OCI-LY7 (cell line): ENCODE results near the gene KLHL41. TPM values are rescaled to one million over a fixed set of nuclear protein-coding genes. Genes with fewer than 3 reads are reported as not detected.
"Not testable (repeated sequence)": the region's sequence is repeated elsewhere in the genome, so short reads cannot be mapped to it uniquely, and the experiment has no call there.

Experiments
- BruUV-seq: library from RNA; stranded (reverse); fragments of 400-500 nt; replicated peaks from 2 replicates; lab custom pipeline; 2021; lab: Mats Ljungman, UMichigan
- CTCF ChIA-PET: fragments of 300-600 bp; sonication (Branson Sonifier 250); formaldehyde crosslinking; loops from one replicate; lab custom pipeline; 2022; ENCODE audit warnings: antibody characterized with exemption; ENCODE audit not compliant: unreplicated experiment; lab: Charles Lee
- POLR2A ChIA-PET: fragments of 300-600 bp; sonication (Branson Sonifier 250); formaldehyde crosslinking; loops from one replicate; lab custom pipeline; 2022; ENCODE audit warnings: antibody characterized with exemption; lab: Charles Lee
- DNase-seq: peaks from one replicate; pipeline ENCODE4 v3.0.0-alpha.2; 2015; ENCODE audit warnings: low spot score
- H2AFZ ChIP-seq: fragments of 200-600 bp; sonication (generic), shearing (Covaris generic); 2 replicates; pipeline ENCODE4 v1.6.1; 2014; ENCODE audit warnings: mild to moderate bottlenecking, antibody characterized with exemption, low read length, moderate library complexity
- H3K27ac ChIP-seq: fragments of 200-600 bp; sonication (generic); 2 replicates; pipeline ENCODE4 v1.5.1; 2014; ENCODE audit warnings: mixed run types, low read depth, mild to moderate bottlenecking, moderate library complexity, low read length, inconsistent platforms; ENCODE audit not compliant: poor library complexity, severe bottlenecking
- H3K36me3 ChIP-seq: fragments of 200-600 bp; sonication (generic); 2 replicates; pipeline ENCODE4 v1.6.1; 2014; ENCODE audit warnings: mild to moderate bottlenecking, antibody characterized with exemption, low read length, moderate library complexity, mixed read lengths; ENCODE audit not compliant: insufficient read depth
- H3K4me1 ChIP-seq: fragments of 200-600 bp; sonication (generic); 2 replicates; pipeline ENCODE4 v1.5.1; 2014; ENCODE audit warnings: mild to moderate bottlenecking, low read length; ENCODE audit not compliant: insufficient read depth, poor library complexity, severe bottlenecking
- H3K4me2 ChIP-seq: fragments of 200-600 bp; sonication (generic); 2 replicates; pipeline ENCODE4 v1.6.1; 2014; ENCODE audit warnings: mild to moderate bottlenecking, low read length
- H3K4me3 ChIP-seq: fragments of 200-600 bp; sonication (generic); 2 replicates; pipeline ENCODE4 v1.5.1; 2014; ENCODE audit warnings: mild to moderate bottlenecking, low read depth, low read length; ENCODE audit not compliant: poor library complexity, severe bottlenecking
- H3K79me2 ChIP-seq: fragments of 200-600 bp; sonication (generic); 2 replicates; pipeline ENCODE4 v1.6.1; 2016; ENCODE audit warnings: low read depth, mild to moderate bottlenecking, low read length, moderate library complexity, mixed read lengths; ENCODE audit not compliant: insufficient read depth
- H3K9me2 ChIP-seq: fragments of 200-600 bp; sonication (generic); 2 replicates; pipeline ENCODE4 v1.6.1; 2016; ENCODE audit warnings: mild to moderate bottlenecking, low read length, mixed read lengths; ENCODE audit not compliant: insufficient read depth
- H3K9me3 ChIP-seq: fragments of 200-600 bp; sonication (generic); 2 replicates; pipeline ENCODE4 v1.6.1; 2014; ENCODE audit warnings: mild to moderate bottlenecking, mixed run types, low read length, mixed read lengths
- H4K20me1 ChIP-seq: fragments of 200-600 bp; sonication (generic); 2 replicates; pipeline ENCODE4 v1.6.1; 2014; ENCODE audit warnings: mild to moderate bottlenecking, antibody characterized with exemption, low read length, moderate library complexity, mixed read lengths; ENCODE audit not compliant: insufficient read depth
- EZH2phosphoT487 ChIP-seq: fragments of 200-600 bp; sonication (generic); IDR thresholded peaks from 2 replicates; pipeline ENCODE4 v1.6.1; 2018; ENCODE audit warnings: low read depth, borderline replicate concordance, mild to moderate bottlenecking, mixed run types, antibody characterized with exemption, low read length, moderate library complexity, mixed read lengths
- intact Hi-C: fragments of 100-400 bp; cut with micrococcal nuclease; formaldehyde crosslinking; loops from one replicate; pipeline ENCODE4 v1.10.0; 2022; ENCODE audit not compliant: unreplicated experiment
- total RNA-seq, 2 experiments: library from RNA; depleted of rRNA in 1 of 2; stranded (reverse); fragments of >200 nt in 1 of 2; shearing (Covaris generic) in 1 of 2; gene quantifications; 2 replicates each; pipeline ENCODE4 v1.2.3, GENCODE V29; 2014 to 2022
- TF ChIP-seq, protein P1 (sequence below): fragments of 200-600 bp; sonication (generic); conservative IDR thresholded peaks from 2 replicates; pipeline ENCODE4 v1.5.1; 2014; ENCODE audit warnings: mild to moderate bottlenecking, antibody characterized with exemption, low read length, moderate library complexity, mixed read lengths

Gene KLHL41
- total RNA-seq, 2 experiments from 2014 or later: not detected

DNA sequence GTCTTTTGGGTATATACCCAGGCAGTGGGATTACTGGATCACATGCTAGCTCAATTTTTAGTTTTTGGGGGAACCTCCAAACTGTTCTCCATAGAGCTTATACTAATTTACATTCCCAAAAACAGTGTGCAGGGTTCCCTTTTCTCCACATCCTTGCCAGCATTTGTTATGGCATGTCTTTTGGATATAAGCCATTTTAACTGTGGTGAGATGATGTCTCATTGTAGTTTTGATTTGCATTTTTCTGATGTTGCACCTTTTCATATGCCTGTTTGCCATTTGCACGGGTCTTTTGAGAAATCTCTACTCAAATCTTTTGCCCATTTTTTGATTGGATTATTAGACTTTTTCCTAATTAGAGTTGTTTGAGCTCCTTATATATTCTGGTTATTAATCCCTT, 56.2 kb downstream of the KLHL41 start:
- Histone ChIP-seq H2AFZ (no peak overlapping the region), H3K4me3 (no peak overlapping the region), H3K36me3 (peaks cover 72% of the 10 kb centered on the region), H3K79me2 (peaks cover 25% of the 10 kb centered on the region; the same call in 1 of the 2 replicates), H4K20me1 (no peaks in the 10 kb centered on the region), H3K4me1 (peaks cover 7% of the 10 kb centered on the region), H3K27ac (no peak overlapping the region), H3K4me2 (no peak overlapping the region), H3K9me3 (no peaks in the 10 kb centered on the region), H3K9me2 (no peaks in the 10 kb centered on the region)
- TF ChIP-seq, protein P1, sequence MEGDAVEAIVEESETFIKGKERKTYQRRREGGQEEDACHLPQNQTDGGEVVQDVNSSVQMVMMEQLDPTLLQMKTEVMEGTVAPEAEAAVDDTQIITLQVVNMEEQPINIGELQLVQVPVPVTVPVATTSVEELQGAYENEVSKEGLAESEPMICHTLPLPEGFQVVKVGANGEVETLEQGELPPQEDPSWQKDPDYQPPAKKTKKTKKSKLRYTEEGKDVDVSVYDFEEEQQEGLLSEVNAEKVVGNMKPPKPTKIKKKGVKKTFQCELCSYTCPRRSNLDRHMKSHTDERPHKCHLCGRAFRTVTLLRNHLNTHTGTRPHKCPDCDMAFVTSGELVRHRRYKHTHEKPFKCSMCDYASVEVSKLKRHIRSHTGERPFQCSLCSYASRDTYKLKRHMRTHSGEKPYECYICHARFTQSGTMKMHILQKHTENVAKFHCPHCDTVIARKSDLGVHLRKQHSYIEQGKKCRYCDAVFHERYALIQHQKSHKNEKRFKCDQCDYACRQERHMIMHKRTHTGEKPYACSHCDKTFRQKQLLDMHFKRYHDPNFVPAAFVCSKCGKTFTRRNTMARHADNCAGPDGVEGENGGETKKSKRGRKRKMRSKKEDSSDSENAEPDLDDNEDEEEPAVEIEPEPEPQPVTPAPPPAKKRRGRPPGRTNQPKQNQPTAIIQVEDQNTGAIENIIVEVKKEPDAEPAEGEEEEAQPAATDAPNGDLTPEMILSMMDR: no peak
- no peak for TF ChIP-seq EZH2phosphoT487
- POLR2A ChIA-PET: interaction anchor here (0.7 to 1.2 kb wide), 2 partner anchors 47 to 287 kb away, joined by 3 to 4 read pairs; no protein-coding TSS in a partner anchor
- intact Hi-C loops: no loop called here
- BruUV-seq: no TSS peak
- CTCF ChIA-PET: no interaction called here
- no peak for DNase-seq

DNA sequence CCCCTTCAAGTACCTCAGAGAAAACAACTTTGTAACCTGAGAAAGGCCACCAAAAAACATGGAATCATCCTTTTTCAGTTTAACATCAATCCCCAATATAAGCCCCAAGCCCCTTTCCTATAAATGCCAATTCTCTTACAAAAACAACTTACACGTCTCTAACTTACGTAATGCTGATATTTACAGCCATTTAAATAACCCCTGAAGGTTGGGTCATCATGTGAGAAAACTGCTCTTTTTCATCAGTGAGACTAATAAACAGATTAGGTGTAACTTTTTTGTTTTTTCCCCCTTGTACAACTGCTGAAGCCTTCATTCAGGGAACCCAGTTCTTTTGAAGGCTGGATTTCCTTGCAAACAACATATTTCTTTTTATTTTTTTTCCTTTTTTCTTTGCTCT, 60.4 kb downstream of the KLHL41 start:
- POLR2A ChIA-PET: no interaction called here
- intact Hi-C loops: no loop called here
- Histone ChIP-seq H3K9me2 (no peaks in the 10 kb centered on the region), H3K36me3 (peaks cover 52% of the 10 kb centered on the region), H3K9me3 (no peaks in the 10 kb centered on the region), H2AFZ (no peak overlapping the region), H3K79me2 (peaks cover 53% of the 10 kb centered on the region), H3K27ac (no peak overlapping the region), H3K4me3 (no peak overlapping the region), H3K4me2 (peak overlapping the region; percentile 48), H3K4me1 (peaks cover 19% of the 10 kb centered on the region), H4K20me1 (peaks cover 5% of the 10 kb centered on the region; the same call in 1 of the 2 replicates)
- CTCF ChIA-PET: no interaction called here
- no peak for TF ChIP-seq EZH2phosphoT487
- TF ChIP-seq, protein P1: no peak
- no peak for DNase-seq
- no TSS peak for BruUV-seq

DNA sequence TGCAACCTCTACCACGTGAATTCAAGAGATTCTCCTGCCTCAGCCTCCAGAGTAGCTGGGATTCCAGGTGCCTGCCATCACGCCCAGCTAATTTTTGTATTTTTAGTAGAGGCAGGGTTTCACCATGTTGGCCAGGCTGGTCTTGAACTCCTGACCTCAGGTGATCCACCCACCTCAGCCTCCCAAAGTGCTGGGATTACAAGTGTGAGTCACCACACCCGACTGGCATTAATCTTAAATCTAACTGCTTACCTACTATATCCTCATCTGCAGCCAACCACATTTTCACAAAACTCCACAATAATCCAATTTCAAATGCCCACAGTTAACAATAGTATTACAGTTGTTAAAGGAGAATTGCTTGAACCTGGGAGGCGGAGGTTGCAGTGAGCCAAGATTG, 61.2 kb downstream of the KLHL41 start:
- CTCF ChIA-PET, POLR2A ChIA-PET, BruUV-seq: not testable (repeated sequence)

More for the DNA sequence above, 61.2 kb downstream of the KLHL41 start:
- Histone ChIP-seq H3K4me2 (0 out of 2 replicates have a peak overlapping the region, but pooled peaks have one; percentile 24), H3K4me1 (peaks cover 19% of the 10 kb centered on the region), H3K79me2 (peaks cover 53% of the 10 kb centered on the region), H3K36me3 (peaks cover 47% of the 10 kb centered on the region)
- H4K20me1 ChIP-seq, H3K4me3 ChIP-seq, H3K27ac ChIP-seq, DNase-seq, H3K9me3 ChIP-seq, H3K9me2 ChIP-seq, intact Hi-C loops, H2AFZ ChIP-seq: not testable (repeated sequence)
